Fibroblast of skin of back (primary cell): ENCODE results near the gene SDR39U1. TPM values are rescaled to one million over a fixed set of nuclear protein-coding genes. Genes with fewer than 3 reads are reported as not detected.
"Not testable (repeated sequence)": the region's sequence is repeated elsewhere in the genome, so short reads cannot be mapped to it uniquely, and the experiment has no call there.

Experiments
- DNase-seq: peaks from one replicate; pipeline ENCODE4 v3.0.0-alpha.2; 2013
- polyA plus RNA-seq, 2 experiments: library from polyadenylated mRNA; unstranded; fragments of 120-200 nt; gene quantifications; one replicate each; pipeline ENCODE4 v1.2.1, GENCODE V29; 2013; ENCODE audit not compliant: insufficient read length in 2 of 2

The SDR39U1 gene
- 28.9 TPM for polyA plus RNA-seq (2013, experiment 1 of 2; ENCODE audit: insufficient read length)
- polyA plus RNA-seq (2013, experiment 2 of 2; ENCODE audit: insufficient read length) = 26.8 TPM

DNA sequence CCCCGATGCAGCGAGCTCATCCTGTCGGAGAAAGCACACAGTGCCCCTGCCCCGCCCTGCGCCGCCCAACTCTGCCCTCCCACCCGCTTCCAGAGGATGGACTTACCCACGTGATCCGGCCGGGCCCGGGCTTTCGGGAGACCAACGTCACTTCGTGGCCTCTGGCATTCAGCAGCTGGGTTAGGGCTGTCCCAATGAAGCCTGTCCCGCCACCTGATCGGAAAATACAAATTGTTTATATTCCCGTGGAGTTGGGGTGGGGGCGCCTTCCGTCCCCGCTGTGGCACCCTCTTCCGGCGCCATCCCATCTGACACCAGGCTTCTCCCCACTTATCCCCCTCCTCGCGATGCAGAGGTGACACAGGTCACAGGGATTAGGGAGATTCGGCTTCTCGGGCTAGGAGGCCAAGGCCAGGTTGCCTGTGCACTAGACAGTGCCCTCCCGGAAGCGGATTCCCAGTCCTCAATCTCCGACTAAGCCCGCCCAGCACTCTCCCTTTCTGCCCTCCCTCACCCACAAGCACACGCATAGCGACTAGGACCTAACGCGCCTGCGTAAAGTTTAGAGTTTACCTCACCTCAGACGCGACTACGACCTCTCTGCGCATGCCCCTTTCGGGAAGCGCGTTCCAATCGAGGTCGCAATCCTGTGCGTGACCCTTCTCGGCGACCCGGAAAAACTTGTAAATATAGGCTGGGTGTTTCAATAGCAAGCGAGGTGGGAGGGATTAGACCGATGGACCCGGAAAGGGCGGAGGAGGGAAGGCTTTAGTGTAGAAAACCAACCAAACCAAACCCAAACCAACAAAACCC lies at the start of gene SDR39U1:
SDR39U1 (minus strand) TSS at position 537 of the 813 bp plus-strand sequence; CDS start at position 530, 7 bp downstream.
- DNase-seq = peak; percentile 99

DNA sequence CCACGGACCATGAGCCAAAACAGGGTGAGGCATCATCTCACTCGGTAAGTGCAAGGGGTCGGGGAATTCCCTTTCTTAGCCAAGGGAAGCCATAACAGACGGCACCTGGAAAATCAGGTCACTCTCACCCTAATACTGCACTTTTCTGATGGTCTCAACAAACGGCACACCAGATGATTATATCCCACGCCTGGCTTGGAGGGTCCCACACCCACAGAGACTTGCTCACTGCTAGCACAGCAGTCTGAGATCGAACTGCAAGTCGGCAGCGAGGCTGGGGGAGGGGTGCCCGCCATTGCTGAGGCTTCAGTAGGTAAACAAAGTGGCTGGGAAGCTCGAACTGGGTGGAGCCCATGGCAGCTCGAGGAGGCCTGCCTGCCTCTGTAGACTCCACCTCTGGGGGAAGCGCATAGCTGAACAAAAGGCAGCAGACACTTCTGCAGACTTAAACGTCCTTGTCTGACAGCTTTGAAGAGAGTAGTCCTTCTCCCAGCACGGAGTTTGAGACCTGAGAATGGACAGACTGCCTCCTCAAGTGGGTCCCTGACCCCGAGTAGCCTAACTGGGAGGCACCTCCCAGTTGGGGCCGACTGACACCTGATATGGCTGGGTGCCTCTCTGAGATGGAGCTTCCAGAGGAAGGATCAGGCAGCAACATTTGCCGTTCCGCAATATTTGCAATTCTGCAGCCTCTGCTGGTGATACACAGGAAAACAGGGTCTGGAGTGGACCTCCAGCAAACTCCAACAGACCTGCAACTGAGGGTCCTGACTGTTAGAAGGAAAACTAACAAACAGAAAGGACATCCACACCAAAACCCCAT lies 49.2 kb upstream of the SDR39U1 start:
- DNase-seq = not testable (repeated sequence)

DNA sequence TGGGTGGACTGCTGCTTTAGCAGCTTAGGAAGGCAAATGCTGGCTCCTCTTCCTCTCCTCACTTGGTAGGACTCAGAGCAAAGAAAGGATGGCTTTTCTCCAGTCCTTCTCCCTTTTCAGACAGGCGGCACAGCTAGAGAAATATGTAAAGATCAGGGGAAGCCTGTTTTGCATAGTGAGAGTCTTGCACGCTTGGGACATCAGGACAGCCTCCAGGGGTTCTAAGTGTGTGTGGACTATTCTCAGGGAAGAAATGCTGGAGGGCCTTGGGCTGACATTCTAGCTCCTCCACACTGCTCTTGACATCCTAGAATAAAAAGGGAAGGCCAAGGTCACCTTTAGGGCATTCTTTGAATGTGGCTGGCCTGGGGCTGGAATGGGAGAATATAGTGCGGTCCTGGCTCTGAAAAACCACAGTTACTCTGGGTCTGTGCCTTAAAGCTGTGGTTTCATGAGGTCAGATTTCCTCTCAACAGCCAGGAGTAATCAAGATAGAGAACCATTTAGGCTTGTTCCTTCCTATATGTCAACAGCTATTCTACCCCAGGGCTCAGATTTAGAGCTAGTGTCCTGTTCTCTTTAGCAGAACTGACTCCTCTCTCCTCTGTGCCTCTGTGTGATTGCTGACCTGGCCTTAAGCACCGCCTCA lies 41.2 kb upstream of the SDR39U1 start:
- no peak for DNase-seq

- not testable (repeated sequence) for DNase-seq
These were observed 40.2 kb upstream of the SDR39U1 start for GRCh38 chr14:24482699-24483303.

GRCh38 chr14:24481622-24482324 lies 39.2 kb upstream of the SDR39U1 start:
- DNase-seq = peak; percentile 11

- not testable (repeated sequence) for DNase-seq
These were observed 37.4 kb upstream of the SDR39U1 start for GRCh38 chr14:24479999-24480398.

DNA sequence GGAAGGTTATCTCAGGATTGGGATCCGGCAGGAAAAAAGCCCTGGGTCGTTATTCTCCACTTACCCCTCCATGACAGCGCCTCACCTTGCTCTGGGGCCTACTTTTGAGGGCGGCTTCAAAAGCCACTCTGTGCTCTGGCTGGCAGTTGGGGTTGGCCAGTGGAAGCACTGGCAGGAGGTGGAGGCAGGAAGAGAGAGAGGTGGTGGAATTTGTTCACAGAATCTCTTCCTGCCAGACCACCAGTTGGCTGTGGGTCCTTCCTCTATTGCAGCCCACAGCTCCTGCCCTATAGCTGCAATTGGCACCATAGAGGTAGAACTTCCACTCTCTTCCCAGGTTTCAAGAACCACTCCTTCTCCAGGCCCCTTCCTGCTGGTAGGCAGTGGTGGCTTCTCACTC lies 32.7 kb upstream of the SDR39U1 start:
- DNase-seq = no peak

GRCh38 chr14:24473211-24473610 lies 30.6 kb upstream of the SDR39U1 start:
- DNase-seq = no peak

DNA sequence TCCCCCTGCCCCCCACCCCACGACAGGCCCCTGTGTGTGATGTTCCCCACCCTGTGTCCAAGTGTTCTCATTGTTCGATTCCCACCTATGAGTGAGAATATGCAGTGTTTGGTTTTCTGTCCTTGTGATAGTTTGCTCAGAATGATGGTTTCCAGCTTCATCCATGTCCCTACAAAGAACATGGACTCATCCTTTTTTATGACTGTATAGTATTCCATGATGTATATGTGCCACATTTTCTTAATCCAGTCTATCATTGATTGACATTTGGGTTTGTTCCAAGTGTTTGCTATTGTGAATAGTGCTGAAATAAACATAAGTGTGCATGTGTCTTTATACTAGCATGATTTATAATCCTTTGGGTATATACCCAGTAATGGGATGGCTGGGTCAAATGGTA lies 27.9 kb upstream of the SDR39U1 start:
- not testable (repeated sequence) for DNase-seq

- no peak for DNase-seq
These were observed 23.2 kb upstream of the SDR39U1 start for GRCh38 chr14:24465805-24466204.

GRCh38 chr14:24465368-24465767 lies 22.8 kb upstream of the SDR39U1 start:
- DNase-seq = no peak

- DNase-seq = no peak
These were observed 21.6 kb upstream of the SDR39U1 start for GRCh38 chr14:24463884-24464785.

DNA sequence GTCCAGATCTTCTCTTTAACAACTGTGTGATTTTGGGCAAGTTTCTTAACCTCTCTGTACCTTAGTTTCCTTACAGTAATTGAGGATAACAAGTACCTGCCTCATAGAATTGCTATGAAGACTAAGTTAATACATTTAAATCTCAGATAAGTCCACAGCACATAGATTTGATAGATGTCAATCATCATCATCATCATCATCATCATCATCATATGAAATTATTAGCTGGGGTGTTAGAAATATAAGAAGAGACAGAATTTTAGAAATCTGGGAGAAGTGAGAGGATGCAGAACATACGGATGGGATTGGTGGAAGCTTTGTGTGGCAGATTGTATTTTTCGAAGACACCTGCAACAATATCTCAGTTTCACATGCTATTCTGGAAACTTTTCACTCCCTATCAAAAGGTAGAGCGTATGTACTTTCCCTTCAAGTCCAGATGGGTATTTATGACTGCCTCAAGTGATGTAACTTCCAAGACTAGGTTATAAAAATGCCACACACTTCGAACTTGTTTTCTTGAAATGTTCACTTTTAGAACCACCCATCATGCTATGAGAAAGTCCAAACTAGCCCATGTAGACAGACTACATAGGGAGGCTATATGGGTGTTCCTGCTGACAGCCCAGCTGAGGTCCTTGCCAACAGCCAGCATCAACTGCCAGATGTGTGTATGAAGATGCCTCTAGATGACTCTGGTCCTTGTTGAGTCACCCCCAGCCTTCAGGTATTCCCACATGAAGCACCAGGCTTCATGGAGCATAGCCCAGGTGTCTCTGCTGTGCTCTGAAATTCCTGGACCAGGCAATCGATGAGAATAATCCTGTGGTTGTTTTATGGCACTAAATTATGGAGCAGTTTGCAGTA lies 20.7 kb upstream of the SDR39U1 start:
- no peak for DNase-seq

- peak; percentile 9 for DNase-seq
These were observed 18.8 kb upstream of the SDR39U1 start for GRCh38 chr14:24461336-24461735.

DNA sequence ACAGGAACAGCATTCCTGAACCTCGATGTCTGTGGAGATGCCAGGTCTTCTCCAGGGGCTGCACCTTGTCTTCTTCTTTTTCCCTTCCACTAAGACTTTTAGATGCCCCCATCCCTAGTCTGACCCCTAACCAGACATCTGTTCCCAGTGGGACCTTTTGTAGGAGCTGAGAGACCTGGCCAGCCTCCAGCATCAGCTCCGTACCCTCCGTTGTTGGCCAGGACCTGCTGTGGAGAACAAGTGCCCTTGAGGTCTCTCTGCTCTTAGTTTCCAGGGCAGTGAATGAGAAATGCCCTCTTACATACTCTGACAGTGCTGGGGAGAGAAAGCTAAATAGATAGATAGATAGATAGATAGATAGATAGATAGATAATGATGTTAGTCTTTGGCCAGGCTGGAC lies 16.8 kb upstream of the SDR39U1 start:
- no peak for DNase-seq

DNA sequence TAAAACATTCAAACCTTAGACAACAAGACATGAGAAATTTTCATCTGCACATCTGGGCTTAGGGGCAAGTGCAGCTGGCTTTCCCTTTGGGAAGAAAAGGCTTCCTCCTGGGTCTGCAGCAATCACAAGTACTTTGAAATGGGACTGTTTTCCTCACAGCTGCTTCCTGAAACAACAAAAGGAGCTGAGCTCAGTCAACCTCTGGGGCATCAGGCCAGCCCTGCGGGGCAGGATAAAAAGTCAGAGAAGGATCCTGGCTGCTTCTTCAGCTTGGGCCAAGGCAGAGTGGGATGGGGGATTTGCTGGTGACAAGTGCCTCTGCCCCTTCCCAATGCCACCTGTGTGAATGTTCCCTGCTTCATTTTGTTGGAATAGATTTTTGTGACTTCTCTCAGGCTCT lies 16.2 kb upstream of the SDR39U1 start:
- no peak for DNase-seq

DNA sequence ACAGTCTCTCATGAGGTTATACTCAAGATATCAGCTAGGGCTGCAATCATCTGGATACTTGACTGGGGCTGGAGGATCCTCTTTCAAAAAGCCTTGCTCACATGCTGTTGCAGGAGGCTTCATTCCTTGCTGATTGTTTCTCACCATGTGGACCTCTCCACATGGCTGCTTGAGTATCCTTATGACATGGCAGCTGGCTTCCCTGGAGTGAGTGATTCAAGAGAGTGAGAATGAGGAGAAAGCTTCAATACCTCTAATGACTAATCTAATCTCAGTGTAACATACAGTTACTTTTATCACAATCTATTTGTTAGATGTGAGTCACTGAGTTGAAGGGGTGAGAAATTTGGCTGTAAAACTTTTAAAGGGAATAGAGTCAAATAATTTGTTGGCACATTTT lies 14.4 kb upstream of the SDR39U1 start:
- DNase-seq = peak; percentile 8

DNA sequence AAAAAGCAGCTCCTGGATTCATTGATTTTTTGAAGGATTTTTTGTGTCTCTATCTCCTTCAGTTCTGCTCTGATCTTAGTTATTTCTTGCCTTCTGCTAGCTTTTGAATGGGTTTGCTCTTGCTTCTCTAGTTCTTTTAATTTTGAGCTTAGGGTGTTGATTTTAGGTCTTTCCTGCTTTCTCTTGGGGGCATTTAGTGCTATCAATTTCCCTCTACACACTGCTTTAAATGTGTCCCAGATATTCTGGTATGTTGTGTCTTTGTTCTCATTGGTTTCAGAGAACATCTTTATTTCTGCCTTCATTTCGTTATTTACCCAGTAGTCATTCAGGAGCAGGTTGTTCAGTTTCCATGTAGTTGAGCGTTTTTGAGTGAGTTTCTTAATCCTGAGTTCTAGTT lies 8.3 kb upstream of the SDR39U1 start:
- DNase-seq = not testable (repeated sequence)

DNA sequence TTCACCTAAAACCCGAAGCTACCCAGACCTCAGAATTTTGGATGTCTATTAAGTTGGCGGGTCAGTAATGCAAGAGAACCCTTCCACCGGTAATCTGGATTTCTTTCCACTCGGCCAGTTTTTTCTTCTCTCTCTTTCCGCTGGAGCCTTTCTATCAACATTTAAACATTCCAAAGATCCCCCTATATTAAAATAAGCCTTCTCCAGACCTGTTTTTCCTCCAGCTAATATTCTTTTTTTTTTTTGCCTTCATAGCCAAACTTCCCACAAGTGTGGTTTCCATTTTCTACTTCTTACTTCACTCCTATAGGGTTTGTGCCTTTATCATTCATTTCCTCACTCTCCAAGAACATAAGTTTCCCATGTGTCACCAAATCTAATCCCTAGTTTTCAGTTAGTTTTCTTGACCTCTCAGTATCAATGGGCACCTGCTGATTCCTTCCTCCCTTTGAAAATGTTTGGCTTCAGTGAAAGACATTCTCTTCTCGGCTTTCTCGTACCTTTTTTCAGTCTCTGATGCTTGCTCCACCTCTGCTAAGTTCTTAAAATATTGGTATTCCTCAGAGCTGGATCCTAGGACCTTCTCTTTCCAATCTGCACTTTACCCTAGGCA lies 583 bp upstream of the SDR39U1 start:
- DNase-seq = peak; percentile 4
